Chondrocyte (in vitro differentiated cells): Measurements from ENCODE around the gene ST6GAL2. TPM values are rescaled to one million over a fixed set of nuclear protein-coding genes. Genes with fewer than 3 reads are reported as not detected.

Experiments used
- DNase-seq: peaks from one replicate; pipeline ENCODE4 v3.0.0; 2021; ENCODE audit warnings: mixed read lengths, low spot score
- H3K27ac Mint-ChIP-seq: one replicate; pipeline ENCODE4 v1.8.0; 2021; ENCODE audit warnings: mild to moderate bottlenecking, moderate library complexity, mixed read lengths; ENCODE audit not compliant: unreplicated experiment
- H3K27me3 Mint-ChIP-seq: 2 replicates; pipeline ENCODE4 v1.8.0; 2021; ENCODE audit warnings: low read depth, mixed read lengths
- H3K36me3 Mint-ChIP-seq: 2 replicates; pipeline ENCODE4 v1.8.0; 2021; ENCODE audit warnings: low read depth, mixed read lengths
- H3K4me1 Mint-ChIP-seq: 2 replicates; pipeline ENCODE4 v1.8.0; 2021; ENCODE audit warnings: low read depth, mild to moderate bottlenecking, mixed read lengths
- H3K4me3 Mint-ChIP-seq: one replicate; pipeline ENCODE4 v1.8.0; 2021; ENCODE audit warnings: mild to moderate bottlenecking, moderate library complexity, mixed read lengths; ENCODE audit not compliant: unreplicated experiment
- H3K9me3 Mint-ChIP-seq: 2 replicates; pipeline ENCODE4 v1.8.0; 2021; ENCODE audit warnings: low read depth, mixed read lengths
- CTCF ChIP-seq: fragments of 200-600 bp; sonication (generic); IDR thresholded peaks from 2 replicates; pipeline ENCODE4 v1.5.0; 2021; ENCODE audit warnings: antibody characterized with exemption, mild to moderate bottlenecking, moderate library complexity
- total RNA-seq: library from RNA; stranded (reverse); gene quantifications from 3 replicates; pipeline ENCODE4 v1.2.1, GENCODE V29; 2021

ST6GAL2 gene
- total RNA-seq, 1 donor from 2014 or later = 144 TPM

- Mint-ChIP-seq H3K4me1 (peaks cover 21% of the 10 kb centered on the region), H3K27ac (no peak overlapping the region), H3K4me3 (no peak overlapping the region), H3K36me3 (no peaks in the 10 kb centered on the region), H3K9me3 (no peaks in the 10 kb centered on the region), H3K27me3 (peaks cover 7% of the 10 kb centered on the region)
- no peak for TF ChIP-seq CTCF
- DNase-seq = no peak
These were observed 126.0 kb downstream of the ST6GAL2 start for GRCh38 chr2:106759966-106760365.

- no peaks in the 10 kb centered on the region for H3K36me3 Mint-ChIP-seq
- H3K4me3 Mint-ChIP-seq = no peak overlapping the region
- no peaks in the 10 kb centered on the region for H3K9me3 Mint-ChIP-seq
- peaks cover 7% of the 10 kb centered on the region for H3K27me3 Mint-ChIP-seq
- H3K4me1 Mint-ChIP-seq = peaks cover 15% of the 10 kb centered on the region
- H3K27ac Mint-ChIP-seq = peak overlapping the region; percentile 66
- DNase-seq = no peak
- TF ChIP-seq CTCF = no peak
These were observed 127.0 kb downstream of the ST6GAL2 start for GRCh38 chr2:106758901-106759497.
